ENCODE results near the gene MPST. TPM values are rescaled to one million over a fixed set of nuclear protein-coding genes. Genes with fewer than 3 reads are reported as not detected.
A peak's percentile ranks its signal among the peaks of the same experiment; 100 is the strongest.

MPST gene
- total and polyA plus RNA-seq, 2 donors (not counting 1 experiment from before 2014, with no cell fraction given), result 14.8 to 51.5 TPM

DNA sequence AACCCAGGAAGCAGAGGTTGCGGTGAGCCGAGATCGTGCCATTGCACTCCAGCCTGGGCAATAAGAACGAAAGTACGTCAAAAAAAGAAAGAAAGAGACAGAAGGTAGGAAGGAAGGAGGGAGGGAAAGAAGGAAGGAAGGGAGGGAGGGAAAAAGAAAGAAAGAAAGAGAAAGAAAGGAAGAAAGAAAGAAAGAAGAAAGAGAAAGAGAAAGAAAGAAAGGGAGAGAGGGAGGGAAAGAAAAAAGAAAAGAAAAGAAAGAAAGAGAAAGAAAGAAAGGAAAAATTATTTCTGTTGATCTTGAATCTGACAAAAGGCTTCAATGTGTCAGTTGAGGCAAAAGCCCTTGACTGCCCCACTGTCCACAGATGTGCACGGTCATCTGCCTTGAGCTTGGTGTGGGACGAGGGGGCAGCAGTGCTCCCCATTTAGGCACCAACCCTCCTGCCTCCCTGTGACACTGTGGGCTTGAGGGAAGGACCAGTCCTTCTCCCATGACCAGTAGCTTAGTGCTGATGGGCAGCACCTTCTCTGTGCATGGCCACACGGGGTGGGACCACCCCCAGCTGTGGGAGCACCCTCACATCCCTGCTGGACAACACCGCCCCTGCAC is 56.4 kb downstream of the MPST start:
- TF ChIP-seq CTCF (conservative IDR thresholded peaks at IDR 0.05 in 1 of 2, IDR thresholded peaks at IDR 0.05 in 1 of 2; ENCODE audit: low read depth in 1 of 2, low read length in 2 of 2) (no peak), EZH2 (IDR thresholded peaks at IDR 0.05; ENCODE audit: low read length, missing control alignments) (no peak)
- Histone ChIP-seq H4K20me1 (ENCODE audit: control insufficient read depth, extremely low read depth, insufficient read depth, low read length) (no peaks in the 10 kb centered on the region), H3K4me3 (replicated peaks in 1 of 4; ENCODE audit: control extremely low read depth in 1 of 4, insufficient read depth in 1 of 4, low read depth in 3 of 4, low read length in 4 of 4) (no peak overlapping the region), H3K9ac (ENCODE audit: insufficient read depth, low read length) (no peak overlapping the region), H3K27me3 (ENCODE audit: control insufficient read depth, insufficient read depth, low read length) (peaks cover 6% of the 10 kb centered on the region), H3K4me1 (ENCODE audit: control insufficient read depth, extremely low read depth, insufficient read depth, low read length) (no peaks in the 10 kb centered on the region), H3K9me3 (ENCODE audit: control insufficient read depth, insufficient read depth, low read depth, low read length) (no peaks in the 10 kb centered on the region), H3K36me3 (ENCODE audit: control insufficient read depth, insufficient read depth, low read length) (no peaks in the 10 kb centered on the region), H3K4me2 (ENCODE audit: extremely low read depth, insufficient read depth, low read length) (no peak overlapping the region), H3K79me2 (ENCODE audit: control insufficient read depth, insufficient read depth, low read length) (no peaks in the 10 kb centered on the region), H3K27ac (ENCODE audit: insufficient read depth, low read length) (no peak overlapping the region), H2AFZ (ENCODE audit: low read length) (no peak overlapping the region)
- DNase-seq (ENCODE audit: low read depth in 2 of 2), result no peak

- no peaks in the 10 kb centered on the region for H3K4me1 ChIP-seq (ENCODE audit: control insufficient read depth, extremely low read depth, insufficient read depth, low read length)
- H3K79me2 ChIP-seq (ENCODE audit: control insufficient read depth, insufficient read depth, low read length), result no peaks in the 10 kb centered on the region
- no peaks in the 10 kb centered on the region for H3K36me3 ChIP-seq (ENCODE audit: control insufficient read depth, insufficient read depth, low read length)
- no peak overlapping the region for H3K4me3 ChIP-seq (replicated peaks in 1 of 4; ENCODE audit: control extremely low read depth in 1 of 4, insufficient read depth in 1 of 4, low read depth in 3 of 4, low read length in 4 of 4)
- peaks cover 10% of the 10 kb centered on the region for H3K27me3 ChIP-seq (ENCODE audit: control insufficient read depth, insufficient read depth, low read length)
- no peak overlapping the region for H2AFZ ChIP-seq (ENCODE audit: low read length)
- DNase-seq (ENCODE audit: low read depth in 2 of 2), result peak; percentile 23 to 46
- H3K9ac ChIP-seq (ENCODE audit: insufficient read depth, low read length), result no peak overlapping the region
- H3K27ac ChIP-seq (ENCODE audit: insufficient read depth, low read length), result no peak overlapping the region
- TF ChIP-seq EZH2 (IDR thresholded peaks at IDR 0.05; ENCODE audit: low read length, missing control alignments) (no peak), CTCF (conservative IDR thresholded peaks at IDR 0.05 in 1 of 2, IDR thresholded peaks at IDR 0.05 in 1 of 2; ENCODE audit: low read depth in 1 of 2, low read length in 2 of 2) (peak; percentile 89 to 98)
- H3K4me2 ChIP-seq (ENCODE audit: extremely low read depth, insufficient read depth, low read length), result no peak overlapping the region
- H3K9me3 ChIP-seq (ENCODE audit: control insufficient read depth, insufficient read depth, low read depth, low read length), result no peaks in the 10 kb centered on the region
- H4K20me1 ChIP-seq (ENCODE audit: control insufficient read depth, extremely low read depth, insufficient read depth, low read length), result no peaks in the 10 kb centered on the region
These were observed 58.4 kb downstream of the MPST start for GRCh38 chr22:37077802-37078448.

- Histone ChIP-seq H3K4me2 (ENCODE audit: extremely low read depth, insufficient read depth, low read length) (no peak overlapping the region), H3K9ac (ENCODE audit: insufficient read depth, low read length) (no peak overlapping the region), H3K79me2 (ENCODE audit: control insufficient read depth, insufficient read depth, low read length) (no peaks in the 10 kb centered on the region), H3K4me1 (ENCODE audit: control insufficient read depth, extremely low read depth, insufficient read depth, low read length) (no peaks in the 10 kb centered on the region), H2AFZ (ENCODE audit: low read length) (no peak overlapping the region), H3K9me3 (ENCODE audit: control insufficient read depth, insufficient read depth, low read depth, low read length) (no peaks in the 10 kb centered on the region), H3K27me3 (ENCODE audit: control insufficient read depth, insufficient read depth, low read length) (peaks cover 10% of the 10 kb centered on the region), H3K36me3 (ENCODE audit: control insufficient read depth, insufficient read depth, low read length) (no peaks in the 10 kb centered on the region), H3K27ac (ENCODE audit: insufficient read depth, low read length) (no peak overlapping the region), H3K4me3 (replicated peaks in 1 of 4; ENCODE audit: control extremely low read depth in 1 of 4, insufficient read depth in 1 of 4, low read depth in 3 of 4, low read length in 4 of 4) (no peak overlapping the region), H4K20me1 (ENCODE audit: control insufficient read depth, extremely low read depth, insufficient read depth, low read length) (no peaks in the 10 kb centered on the region)
- DNase-seq (ENCODE audit: low read depth in 2 of 2), result no peak
- no peak for TF ChIP-seq CTCF (conservative IDR thresholded peaks at IDR 0.05 in 1 of 2, IDR thresholded peaks at IDR 0.05 in 1 of 2; ENCODE audit: low read depth in 1 of 2, low read length in 2 of 2)
- no peak for TF ChIP-seq EZH2 (IDR thresholded peaks at IDR 0.05; ENCODE audit: low read length, missing control alignments)
These were observed 59.6 kb downstream of the MPST start for GRCh38 chr22:37079158-37079557.

Other genes with a start within 250 kb of the MPST start
- 16.2 and 19.0 TPM in 2 replicates for gene IFT27, start 243.6 kb upstream of the MPST start, total RNA-seq
- gene IFT27, start 243.6 kb upstream of the MPST start, polyA plus RNA-seq, result 12.3 and 14.1 TPM in 2 replicates
- gene PVALB, start 202.7 kb upstream of the MPST start, total RNA-seq, result not detected in 2 replicates
- not detected in 2 replicates for gene PVALB, start 202.7 kb upstream of the MPST start, polyA plus RNA-seq
- not detected in 2 replicates for gene NCF4, start 158.7 kb upstream of the MPST start, total RNA-seq
- gene NCF4, start 158.7 kb upstream of the MPST start, polyA plus RNA-seq, result not detected in 2 replicates
- gene CSF2RB, start 106.1 kb upstream of the MPST start, total RNA-seq, result not detected in 2 replicates
- not detected in 2 replicates for gene CSF2RB, start 106.1 kb upstream of the MPST start, polyA plus RNA-seq
- 21.6 and 25.4 TPM in 2 replicates for gene TST, start 295 bp upstream of the MPST start, total RNA-seq
- gene TST, start 295 bp upstream of the MPST start, polyA plus RNA-seq, result 11.7 and 12.7 TPM in 2 replicates
- 19.3 and 19.5 TPM in 2 replicates for gene KCTD17, start 32.0 kb downstream of the MPST start, total RNA-seq
- gene KCTD17, start 32.0 kb downstream of the MPST start, polyA plus RNA-seq, result 10.6 and 19.2 TPM in 2 replicates
- gene TMPRSS6, start 90.0 kb downstream of the MPST start, total RNA-seq, result not detected in 2 replicates
- not detected in 2 replicates for gene TMPRSS6, start 90.0 kb downstream of the MPST start, polyA plus RNA-seq
- gene IL2RB, start 130.2 kb downstream of the MPST start, total RNA-seq, result not detected in 2 replicates
- 0.03 and 0.07 TPM in 2 replicates for gene IL2RB, start 130.2 kb downstream of the MPST start, polyA plus RNA-seq
- gene C1QTNF6, start 168.5 kb downstream of the MPST start, total RNA-seq, result 3.5 and 4.6 TPM in 2 replicates
- gene C1QTNF6, start 168.5 kb downstream of the MPST start, polyA plus RNA-seq, result 3.0 and 7.4 TPM in 2 replicates
- gene SSTR3, start 192.7 kb downstream of the MPST start, total RNA-seq, result not detected in 2 replicates
- not detected in 2 replicates for gene SSTR3, start 192.7 kb downstream of the MPST start, polyA plus RNA-seq
- gene RAC2, start 224.5 kb downstream of the MPST start, total RNA-seq, result 1.5 and 2.1 TPM in 2 replicates
- 10.5 and 10.9 TPM in 2 replicates for gene RAC2, start 224.5 kb downstream of the MPST start, polyA plus RNA-seq

Data from fibroblast of lung (primary cell).